ENCODE measurements around the gene IL1RAPL1. TPM values are rescaled to one million over a fixed set of nuclear protein-coding genes. Genes with fewer than 3 reads are reported as not detected.

Gene IL1RAPL1
- total RNA-seq, 1 donor from 2014 or later, result 0.66 TPM

DNA sequence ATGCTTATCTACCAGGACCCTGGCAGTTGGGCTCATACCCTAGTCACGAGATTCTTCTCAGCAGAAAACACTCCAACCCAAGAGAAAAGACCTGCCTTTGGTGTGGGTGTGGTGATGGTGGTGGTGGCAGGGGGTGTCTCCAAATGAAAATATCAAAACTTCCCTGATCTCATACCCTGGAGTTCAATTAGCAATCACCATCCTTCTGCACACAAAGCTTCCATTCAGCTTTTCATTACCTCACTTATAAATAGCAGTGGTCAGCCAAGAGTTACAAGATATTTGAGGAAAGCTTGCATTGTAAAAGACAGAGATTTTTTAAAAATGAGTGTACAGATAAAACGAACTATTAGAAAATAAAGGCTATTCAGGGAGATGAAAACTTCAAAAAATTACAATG is 1047.3 kb downstream of the IL1RAPL1 start:
- Mint-ChIP-seq H3K9me3 (ENCODE audit: unreplicated experiment) (no peaks in the 10 kb centered on the region), H3K4me3 (ENCODE audit: unreplicated experiment) (no peak overlapping the region), H3K27ac (ENCODE audit: unreplicated experiment) (no peak overlapping the region), H3K27me3 (ENCODE audit: unreplicated experiment) (no peaks in the 10 kb centered on the region), H3K36me3 (ENCODE audit: unreplicated experiment) (no peaks in the 10 kb centered on the region), H3K4me1 (ENCODE audit: low read depth, unreplicated experiment) (no peaks in the 10 kb centered on the region)
- TF ChIP-seq, protein P1, sequence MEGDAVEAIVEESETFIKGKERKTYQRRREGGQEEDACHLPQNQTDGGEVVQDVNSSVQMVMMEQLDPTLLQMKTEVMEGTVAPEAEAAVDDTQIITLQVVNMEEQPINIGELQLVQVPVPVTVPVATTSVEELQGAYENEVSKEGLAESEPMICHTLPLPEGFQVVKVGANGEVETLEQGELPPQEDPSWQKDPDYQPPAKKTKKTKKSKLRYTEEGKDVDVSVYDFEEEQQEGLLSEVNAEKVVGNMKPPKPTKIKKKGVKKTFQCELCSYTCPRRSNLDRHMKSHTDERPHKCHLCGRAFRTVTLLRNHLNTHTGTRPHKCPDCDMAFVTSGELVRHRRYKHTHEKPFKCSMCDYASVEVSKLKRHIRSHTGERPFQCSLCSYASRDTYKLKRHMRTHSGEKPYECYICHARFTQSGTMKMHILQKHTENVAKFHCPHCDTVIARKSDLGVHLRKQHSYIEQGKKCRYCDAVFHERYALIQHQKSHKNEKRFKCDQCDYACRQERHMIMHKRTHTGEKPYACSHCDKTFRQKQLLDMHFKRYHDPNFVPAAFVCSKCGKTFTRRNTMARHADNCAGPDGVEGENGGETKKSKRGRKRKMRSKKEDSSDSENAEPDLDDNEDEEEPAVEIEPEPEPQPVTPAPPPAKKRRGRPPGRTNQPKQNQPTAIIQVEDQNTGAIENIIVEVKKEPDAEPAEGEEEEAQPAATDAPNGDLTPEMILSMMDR (IDR thresholded peaks at IDR 0.05; ENCODE audit: partially characterized antibody, unreplicated experiment), result no peak
- DNase-seq, result no peak

DNA sequence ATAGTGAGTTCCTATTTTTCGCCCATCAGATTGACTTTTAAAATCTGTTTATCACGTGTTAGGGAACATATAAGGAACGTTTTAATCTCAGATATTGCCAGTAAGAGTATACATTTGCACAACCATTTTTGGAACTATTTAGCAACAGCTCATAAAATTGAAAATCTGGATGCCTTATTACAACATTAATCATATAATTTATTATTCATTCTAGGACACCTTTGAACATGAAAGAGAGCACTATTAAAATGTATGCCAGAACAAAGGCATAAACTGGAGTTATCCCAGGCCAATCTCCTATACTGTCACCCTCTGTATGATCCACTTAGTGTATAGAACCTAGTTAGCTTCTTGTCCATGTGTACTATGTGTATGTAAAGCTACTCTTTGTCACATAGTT is 1049.1 kb downstream of the IL1RAPL1 start:
- TF ChIP-seq, protein P1 (IDR thresholded peaks at IDR 0.05; ENCODE audit: partially characterized antibody, unreplicated experiment), result no peak
- Mint-ChIP-seq H3K27ac (ENCODE audit: unreplicated experiment) (no peak overlapping the region), H3K27me3 (ENCODE audit: unreplicated experiment) (peaks cover 3% of the 10 kb centered on the region), H3K9me3 (ENCODE audit: unreplicated experiment) (no peaks in the 10 kb centered on the region), H3K4me1 (ENCODE audit: low read depth, unreplicated experiment) (no peaks in the 10 kb centered on the region), H3K36me3 (ENCODE audit: unreplicated experiment) (no peaks in the 10 kb centered on the region), H3K4me3 (ENCODE audit: unreplicated experiment) (no peak overlapping the region)
- no peak for DNase-seq

DNA sequence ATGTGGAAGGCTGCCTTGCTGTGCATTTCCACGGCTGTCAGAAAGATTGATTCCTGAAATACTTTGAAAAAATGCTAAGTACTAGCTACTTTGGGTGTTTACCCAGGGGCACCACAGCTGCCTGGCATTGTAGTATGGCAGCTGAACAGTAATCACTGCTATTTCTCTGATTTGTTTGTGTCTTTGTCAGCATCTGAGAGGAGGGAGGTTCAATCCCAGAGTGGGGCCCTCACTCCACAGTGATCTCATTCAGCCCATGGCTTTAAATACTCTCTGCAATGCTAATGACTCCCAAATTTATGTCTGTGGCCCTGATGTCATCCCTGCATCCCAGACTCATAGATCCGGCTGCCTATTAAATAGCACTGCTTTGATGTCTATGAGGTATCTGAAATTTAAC is 1052.9 kb downstream of the IL1RAPL1 start:
- no peak for DNase-seq
- Mint-ChIP-seq H3K36me3 (ENCODE audit: unreplicated experiment) (no peaks in the 10 kb centered on the region), H3K27me3 (ENCODE audit: unreplicated experiment) (peaks cover 3% of the 10 kb centered on the region), H3K9me3 (ENCODE audit: unreplicated experiment) (no peaks in the 10 kb centered on the region), H3K4me1 (ENCODE audit: low read depth, unreplicated experiment) (no peaks in the 10 kb centered on the region), H3K27ac (ENCODE audit: unreplicated experiment) (no peak overlapping the region), H3K4me3 (ENCODE audit: unreplicated experiment) (no peak overlapping the region)
- TF ChIP-seq, protein P1 (IDR thresholded peaks at IDR 0.05; ENCODE audit: partially characterized antibody, unreplicated experiment), result no peak

DNA sequence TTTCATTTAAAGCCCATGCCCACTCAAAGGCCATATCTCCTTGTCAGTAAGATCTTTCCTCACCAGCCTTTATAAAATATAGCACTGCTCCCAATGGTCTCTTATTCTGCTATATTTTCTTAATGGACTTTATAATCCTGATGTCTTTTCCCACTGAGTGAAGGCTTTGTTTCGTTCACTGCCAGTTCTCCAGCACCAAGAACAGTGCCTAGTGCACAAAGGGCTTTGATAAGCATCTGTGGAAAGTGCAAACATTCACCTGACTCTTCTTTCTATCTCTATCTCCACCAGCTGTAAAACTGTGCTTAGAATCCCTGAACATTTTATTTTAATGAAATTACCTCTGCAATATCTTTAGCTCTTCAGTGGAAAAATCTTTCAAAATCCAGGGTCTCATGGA is 1054.2 kb downstream of the IL1RAPL1 start:
- Mint-ChIP-seq H3K27me3 (ENCODE audit: unreplicated experiment) (peaks cover 3% of the 10 kb centered on the region), H3K27ac (ENCODE audit: unreplicated experiment) (no peak overlapping the region), H3K9me3 (ENCODE audit: unreplicated experiment) (peaks cover 2% of the 10 kb centered on the region), H3K4me1 (ENCODE audit: low read depth, unreplicated experiment) (no peaks in the 10 kb centered on the region), H3K36me3 (ENCODE audit: unreplicated experiment) (no peaks in the 10 kb centered on the region), H3K4me3 (ENCODE audit: unreplicated experiment) (no peak overlapping the region)
- TF ChIP-seq, protein P1 (IDR thresholded peaks at IDR 0.05; ENCODE audit: partially characterized antibody, unreplicated experiment), result no peak
- DNase-seq, result no peak

DNA sequence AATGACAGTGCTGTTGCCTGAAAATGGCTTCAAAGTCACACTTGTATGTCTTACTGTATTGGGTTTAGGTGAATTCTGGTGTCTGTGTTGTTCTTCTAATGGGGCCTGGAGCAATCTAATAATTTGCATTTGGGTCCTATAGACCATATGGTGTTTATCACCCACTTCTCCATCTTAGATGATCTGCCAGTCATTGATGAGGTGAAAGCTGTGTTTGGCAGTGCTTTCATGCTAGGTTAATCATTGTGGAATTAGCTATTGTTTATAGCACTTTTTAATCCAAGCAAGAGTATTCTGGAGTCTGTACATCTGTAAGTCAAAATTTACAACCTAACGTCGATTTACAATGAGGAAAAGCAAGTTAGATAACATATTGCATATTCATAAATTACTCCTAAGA is 1055.9 kb downstream of the IL1RAPL1 start:
- Mint-ChIP-seq H3K27ac (ENCODE audit: unreplicated experiment) (no peak overlapping the region), H3K4me3 (ENCODE audit: unreplicated experiment) (no peak overlapping the region), H3K9me3 (ENCODE audit: unreplicated experiment) (peaks cover 3% of the 10 kb centered on the region), H3K4me1 (ENCODE audit: low read depth, unreplicated experiment) (no peaks in the 10 kb centered on the region), H3K27me3 (ENCODE audit: unreplicated experiment) (peaks cover 3% of the 10 kb centered on the region), H3K36me3 (ENCODE audit: unreplicated experiment) (no peaks in the 10 kb centered on the region)
- TF ChIP-seq, protein P1 (IDR thresholded peaks at IDR 0.05; ENCODE audit: partially characterized antibody, unreplicated experiment), result no peak
- no peak for DNase-seq

Data from glutamatergic neuron (in vitro differentiated cells).